Measurements from ENCODE around the gene CLASP1. TPM values are rescaled to one million over a fixed set of nuclear protein-coding genes. Genes with fewer than 3 reads are reported as not detected.

The CLASP1 gene
- total and polyA plus RNA-seq, 2 experiments from 2014 or later: 20.1 to 37.4 TPM

DNA sequence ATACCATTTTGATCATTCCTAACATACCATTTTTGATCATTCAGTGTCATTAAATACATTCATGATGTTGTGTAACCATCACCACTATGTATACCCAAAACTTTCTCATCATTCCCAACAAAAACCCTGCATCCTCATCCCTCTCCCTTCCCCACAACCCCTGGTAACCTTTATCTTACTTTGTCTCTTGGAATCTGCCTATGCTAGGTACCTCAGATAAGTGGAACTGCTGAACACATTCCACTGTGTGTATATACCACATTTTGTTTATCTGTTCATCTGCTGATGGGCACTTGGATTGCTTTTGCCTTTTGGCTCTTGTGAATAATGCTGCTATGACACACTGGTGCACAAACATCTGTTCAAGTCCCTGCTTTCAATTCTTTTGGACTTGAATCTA, 280.4 kb downstream of the CLASP1 start:
- DNase-seq: peak; percentile 54
- peaks cover 14% of the 10 kb centered on the region for H3F3A ChIP-seq (ENCODE audit: insufficient read depth)
- peaks cover 19% of the 10 kb centered on the region; the same call in 1 of the 2 replicates for H3K36me3 ChIP-seq (ENCODE audit: low read depth)

GRCh38 chr2:121368155-121368554, 281.1 kb downstream of the CLASP1 start:
- H3K4me1 ChIP-seq (ENCODE audit: insufficient read depth): peaks cover 32% of the 10 kb centered on the region
- H2AFZ ChIP-seq: no peak overlapping the region
- in situ Hi-C loops (cut with MboI): loop anchor here (25.0 kb wide), 1 partner anchor 681 kb away; no protein-coding TSS in a partner anchor
- no peak overlapping the region for H3K4me3 ChIP-seq
- H4K20me1 ChIP-seq (ENCODE audit: insufficient read depth): no peaks in the 10 kb centered on the region
- no peak for TF ChIP-seq EZH2phosphoT487 (IDR thresholded peaks at IDR 0.05; ENCODE audit: insufficient read depth, low read depth)
- no peak for TF ChIP-seq EZH2 (IDR thresholded peaks at IDR 0.05; ENCODE audit: insufficient read depth, poor library complexity, severe bottlenecking)
- H3K9ac ChIP-seq: no peak overlapping the region
- peaks cover 15% of the 10 kb centered on the region; the same call in 1 of the 2 replicates for H3K36me3 ChIP-seq (ENCODE audit: low read depth)
- H3K79me2 ChIP-seq (ENCODE audit: insufficient read depth): no peaks in the 10 kb centered on the region
- peaks cover 14% of the 10 kb centered on the region for H3F3A ChIP-seq (ENCODE audit: insufficient read depth)
- no peak for DNase-seq
- no peaks in the 10 kb centered on the region for H3K27me3 ChIP-seq (replicated peaks; ENCODE audit: insufficient read depth)
- no peaks in the 10 kb centered on the region for H3K9me2 ChIP-seq (ENCODE audit: insufficient read depth)
- H3K9me3 ChIP-seq (ENCODE audit: low read depth): no peaks in the 10 kb centered on the region
- peak overlapping the region; percentile 14; the same call in 1 of the 2 replicates for H3K27ac ChIP-seq
- WGBS, 2 experiments (ENCODE audit: low coverage in 1 of 2, low lambda C conversion rate in 2 of 2, missing lambda C conversion rate in 2 of 2): 88 to 93% methylated on average over 7 of the region's 7 CpGs
- H3K4me2 ChIP-seq (ENCODE audit: unreplicated experiment): no peak overlapping the region

More for the DNA sequence above, 280.4 kb downstream of the CLASP1 start:
- Histone ChIP-seq H3K4me1 (ENCODE audit: insufficient read depth) (peaks cover 25% of the 10 kb centered on the region), H3K4me2 (ENCODE audit: unreplicated experiment) (no peak overlapping the region), H3K9ac (no peak overlapping the region), H4K20me1 (ENCODE audit: insufficient read depth) (no peaks in the 10 kb centered on the region), H3K4me3 (no peak overlapping the region), H3K9me2 (ENCODE audit: insufficient read depth) (no peaks in the 10 kb centered on the region), H3K27ac (peak overlapping the region; percentile 11; the same call in 1 of the 2 replicates), H3K27me3 (replicated peaks; ENCODE audit: insufficient read depth) (no peaks in the 10 kb centered on the region), H3K79me2 (ENCODE audit: insufficient read depth) (no peaks in the 10 kb centered on the region), H3K9me3 (ENCODE audit: low read depth) (no peaks in the 10 kb centered on the region), H2AFZ (no peak overlapping the region)
- in situ Hi-C loops (cut with MboI): loop anchor here (25.0 kb wide), 1 partner anchor 682 kb away; no protein-coding TSS in a partner anchor
- TF ChIP-seq EZH2phosphoT487 (IDR thresholded peaks at IDR 0.05; ENCODE audit: insufficient read depth, low read depth): no peak
- TF ChIP-seq EZH2 (IDR thresholded peaks at IDR 0.05; ENCODE audit: insufficient read depth, poor library complexity, severe bottlenecking): no peak

DNA sequence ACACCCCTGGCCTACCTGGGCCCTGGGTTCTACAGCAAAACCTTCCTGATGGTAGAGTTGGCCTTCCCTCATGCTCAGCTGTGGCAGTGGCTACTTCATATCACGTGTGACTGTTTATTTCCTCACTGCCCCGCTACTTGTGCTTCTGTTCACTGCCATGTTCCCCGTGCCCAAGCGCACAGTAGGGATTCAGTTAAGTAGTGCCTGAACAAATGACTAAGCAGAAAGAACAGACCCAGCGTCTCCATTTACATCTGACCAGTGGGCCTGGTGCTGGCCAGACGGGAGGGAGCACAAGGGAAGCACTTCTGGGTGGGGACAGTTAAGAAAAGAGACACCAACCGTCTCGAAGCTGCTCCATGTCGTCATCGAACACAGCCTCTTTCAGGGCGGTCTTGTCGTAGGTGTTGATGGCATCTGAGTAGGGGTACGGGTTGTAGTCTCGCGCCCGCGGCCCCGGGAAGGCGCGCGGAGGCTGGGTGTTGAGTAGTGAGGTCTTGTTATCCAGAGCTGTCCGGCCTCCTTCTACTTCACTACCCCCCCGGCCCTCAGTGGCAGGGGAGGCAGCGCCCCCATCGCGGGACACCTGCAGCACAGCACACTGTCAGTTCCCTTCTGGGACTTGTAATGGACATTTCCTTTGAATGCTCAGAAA, 281.9 kb downstream of the CLASP1 start:
- DNase-seq: no peak
- H2AFZ ChIP-seq: no peak overlapping the region
- WGBS, 2 experiments (ENCODE audit: low coverage in 1 of 2, low lambda C conversion rate in 2 of 2, missing lambda C conversion rate in 2 of 2): 93 to 95% methylated on average over 26 of the region's 26 CpGs
- no peaks in the 10 kb centered on the region for H3K9me2 ChIP-seq (ENCODE audit: insufficient read depth)
- no peaks in the 10 kb centered on the region for H3K9me3 ChIP-seq (ENCODE audit: low read depth)
- no peak overlapping the region for H3K4me2 ChIP-seq (ENCODE audit: unreplicated experiment)
- peaks cover 8% of the 10 kb centered on the region; the same call in 1 of the 2 replicates for H3K36me3 ChIP-seq (ENCODE audit: low read depth)
- no peaks in the 10 kb centered on the region for H4K20me1 ChIP-seq (ENCODE audit: insufficient read depth)
- no peaks in the 10 kb centered on the region for H3K27me3 ChIP-seq (replicated peaks; ENCODE audit: insufficient read depth)
- no peak overlapping the region for H3K4me3 ChIP-seq
- H3K4me1 ChIP-seq (ENCODE audit: insufficient read depth): peaks cover 35% of the 10 kb centered on the region
- H3K27ac ChIP-seq: no peak overlapping the region
- in situ Hi-C loops (cut with MboI): loop anchor here (25.0 kb wide), 1 partner anchor 680 kb away; no protein-coding TSS in a partner anchor
- peaks cover 14% of the 10 kb centered on the region for H3F3A ChIP-seq (ENCODE audit: insufficient read depth)
- no peak for TF ChIP-seq EZH2phosphoT487 (IDR thresholded peaks at IDR 0.05; ENCODE audit: insufficient read depth, low read depth)
- TF ChIP-seq EZH2 (IDR thresholded peaks at IDR 0.05; ENCODE audit: insufficient read depth, poor library complexity, severe bottlenecking): no peak
- H3K9ac ChIP-seq: no peak overlapping the region
- no peaks in the 10 kb centered on the region for H3K79me2 ChIP-seq (ENCODE audit: insufficient read depth)

DNA sequence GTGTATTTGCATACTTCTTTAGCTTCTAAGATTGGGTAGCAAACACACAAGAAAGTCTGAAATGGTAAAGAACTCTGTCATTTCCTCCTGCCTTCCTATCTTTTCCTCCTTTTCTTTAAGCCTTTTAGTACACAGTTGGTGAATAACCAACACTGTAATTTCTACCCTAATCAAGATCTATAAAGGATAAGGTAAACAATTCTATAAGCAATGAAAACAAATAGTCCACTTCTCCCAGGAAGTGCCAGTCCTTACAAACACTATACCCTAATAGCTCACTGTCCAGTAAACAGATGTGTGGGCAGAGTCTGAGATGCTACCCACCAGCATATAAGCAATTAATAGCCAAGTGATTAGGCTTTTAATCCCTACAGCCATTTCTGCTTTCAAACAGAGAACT, 283.2 kb downstream of the CLASP1 start:
- Histone ChIP-seq H4K20me1 (ENCODE audit: insufficient read depth) (no peaks in the 10 kb centered on the region), H3K4me1 (ENCODE audit: insufficient read depth) (peaks cover 40% of the 10 kb centered on the region), H3K4me2 (ENCODE audit: unreplicated experiment) (no peak overlapping the region), H3K27ac (no peak overlapping the region), H3K9me3 (ENCODE audit: low read depth) (no peaks in the 10 kb centered on the region), H3F3A (ENCODE audit: insufficient read depth) (peaks cover 19% of the 10 kb centered on the region), H3K36me3 (ENCODE audit: low read depth) (peaks cover 6% of the 10 kb centered on the region; the same call in 1 of the 2 replicates), H3K9me2 (ENCODE audit: insufficient read depth) (no peaks in the 10 kb centered on the region), H3K27me3 (replicated peaks; ENCODE audit: insufficient read depth) (no peaks in the 10 kb centered on the region), H3K79me2 (ENCODE audit: insufficient read depth) (no peaks in the 10 kb centered on the region), H2AFZ (no peak overlapping the region), H3K9ac (no peak overlapping the region), H3K4me3 (no peak overlapping the region)
- in situ Hi-C loops (cut with MboI): loop anchor here (25.0 kb wide), 1 partner anchor 679 kb away; no protein-coding TSS in a partner anchor
- no peak for DNase-seq
- no peak for TF ChIP-seq EZH2 (IDR thresholded peaks at IDR 0.05; ENCODE audit: insufficient read depth, poor library complexity, severe bottlenecking)
- no peak for TF ChIP-seq EZH2phosphoT487 (IDR thresholded peaks at IDR 0.05; ENCODE audit: insufficient read depth, low read depth)

Measured in GM23248 (cell line).